Mesenchymal stem cell (in vitro differentiated cells and primary cell): ENCODE measurements around the gene SMNDC1.
"Not testable (repeated sequence)": the region's sequence is repeated elsewhere in the genome, so short reads cannot be mapped to it uniquely, and the experiment has no call there.

Experiments
- DNase-seq: peaks from one replicate; pipeline ENCODE4 v3.0.0-alpha.2; 2013
- H2AFZ ChIP-seq: one replicate; pipeline ENCODE4 v1.6.1; 2013; ENCODE audit warnings: low read depth, mild to moderate bottlenecking, control low read depth, inconsistent platforms, low read length, moderate library complexity
- H2AK5ac ChIP-seq: 2 replicates; pipeline ENCODE4 v1.6.1; 2013; ENCODE audit warnings: low read length, moderate library complexity, mild to moderate bottlenecking, inconsistent platforms; ENCODE audit not compliant: severe bottlenecking
- H2BK120ac ChIP-seq: one replicate; pipeline ENCODE4 v1.6.1; 2013; ENCODE audit warnings: low read depth, mild to moderate bottlenecking, inconsistent platforms, low read length, moderate library complexity
- H2BK12ac ChIP-seq, 2 experiments: one replicate each; pipeline ENCODE4 v1.6.1; 2013; ENCODE audit warnings: inconsistent platforms in 2 of 2, low read length in 2 of 2, mild to moderate bottlenecking in 2 of 2, moderate library complexity in 2 of 2, control low read depth in 1 of 2
- H2BK15ac ChIP-seq: one replicate; pipeline ENCODE4 v1.6.1; 2013; ENCODE audit warnings: mild to moderate bottlenecking, low read depth, inconsistent platforms; ENCODE audit not compliant: poor library complexity, severe bottlenecking
- H2BK5ac ChIP-seq: 2 replicates; pipeline ENCODE4 v1.6.1; 2013; ENCODE audit warnings: low read depth, mild to moderate bottlenecking, low read length, control low read depth, inconsistent platforms; ENCODE audit not compliant: poor library complexity, severe bottlenecking
- H3K14ac ChIP-seq, 2 experiments: one replicate each; pipeline ENCODE4 v1.6.1; 2013; ENCODE audit warnings: inconsistent platforms in 2 of 2, low read length in 2 of 2, control low read depth in 1 of 2, mild to moderate bottlenecking in 1 of 2, moderate library complexity in 1 of 2
- H3K18ac ChIP-seq, 2 experiments: one replicate each; pipeline ENCODE4 v1.6.1; 2013; ENCODE audit warnings: inconsistent platforms in 2 of 2, low read length in 2 of 2, control low read depth in 1 of 2, low read depth in 1 of 2, mild to moderate bottlenecking in 1 of 2
- H3K23ac ChIP-seq, 2 experiments: one replicate each; pipeline ENCODE4 v1.6.1; 2013; ENCODE audit warnings: inconsistent platforms in 2 of 2, low read length in 2 of 2, mild to moderate bottlenecking in 2 of 2, moderate library complexity in 2 of 2, control low read depth in 1 of 2
- H3K27ac ChIP-seq: 2 replicates; pipeline ENCODE4 v1.5.1; 2013; ENCODE audit warnings: mild to moderate bottlenecking, moderate library complexity, low read length, control low read depth, inconsistent platforms; ENCODE audit not compliant: poor library complexity, severe bottlenecking
- H3K27me3 ChIP-seq, 2 experiments: 2 replicates each; pipeline versions ENCODE4 v1.6.1 to v1.7.0; 2013; ENCODE audit warnings: low read length in 2 of 2, mild to moderate bottlenecking in 2 of 2, moderate library complexity in 2 of 2, control low read depth in 1 of 2, inconsistent platforms in 1 of 2; ENCODE audit not compliant: control insufficient read depth in 1 of 2, insufficient read depth in 1 of 2
- H3K36me3 ChIP-seq, 2 experiments: 2 replicates each; pipeline versions ENCODE4 v1.6.1 to v1.7.0; 2013; ENCODE audit warnings: low read length in 2 of 2, control low read depth in 1 of 2, inconsistent platforms in 1 of 2, low read depth in 1 of 2, mild to moderate bottlenecking in 1 of 2; ENCODE audit not compliant: insufficient read depth in 2 of 2, control insufficient read depth in 1 of 2
- H3K4ac ChIP-seq, 2 experiments: one replicate each; pipeline ENCODE4 v1.6.1; 2013; ENCODE audit warnings: inconsistent platforms in 2 of 2, low read length in 2 of 2, mild to moderate bottlenecking in 2 of 2, moderate library complexity in 2 of 2, control low read depth in 1 of 2, low read depth in 1 of 2
- H3K4me1 ChIP-seq: 2 replicates; pipeline ENCODE4 v1.6.1; 2013; ENCODE audit warnings: low read depth, low read length, control low read depth; ENCODE audit not compliant: control insufficient read depth, insufficient read depth
- H3K4me2 ChIP-seq: 2 replicates; pipeline ENCODE4 v1.6.1; 2013; ENCODE audit warnings: low read length, mild to moderate bottlenecking, inconsistent platforms; ENCODE audit not compliant: poor library complexity, severe bottlenecking
- H3K4me3 ChIP-seq, 2 experiments: 2 replicates each; pipeline versions ENCODE4 v1.5.1 to v1.7.0; 2013; ENCODE audit warnings: low read length in 2 of 2, mild to moderate bottlenecking in 2 of 2, control low read depth in 1 of 2, low read depth in 1 of 2; ENCODE audit not compliant: insufficient read depth in 1 of 2
- H3K79me1 ChIP-seq: replicated peaks from 2 replicates; pipeline ENCODE4 v1.6.1; 2013; ENCODE audit warnings: mild to moderate bottlenecking, control low read depth, low read length, inconsistent platforms; ENCODE audit not compliant: poor library complexity, severe bottlenecking
- H3K9ac ChIP-seq: 2 replicates; pipeline ENCODE4 v1.7.0; 2013; ENCODE audit warnings: mild to moderate bottlenecking, low read length, moderate library complexity
- H3K9me3 ChIP-seq: 2 replicates; pipeline ENCODE4 v1.7.0; 2013; ENCODE audit warnings: mild to moderate bottlenecking, low read length; ENCODE audit not compliant: control insufficient read depth
- H4K8ac ChIP-seq: one replicate; pipeline ENCODE4 v1.6.1; 2013; ENCODE audit warnings: inconsistent platforms, mild to moderate bottlenecking, low read length, moderate library complexity
- H4K91ac ChIP-seq: one replicate; pipeline ENCODE4 v1.6.1; 2013; ENCODE audit warnings: mild to moderate bottlenecking, low read length, inconsistent platforms
- WGBS: methylation state at CpG from one replicate; pipeline ENCODE4 v1.1.7; 2013; ENCODE audit warnings: mixed read lengths; 5-methylcytosine and 5-hydroxymethylcytosine counted together

SMNDC1 gene

DNA sequence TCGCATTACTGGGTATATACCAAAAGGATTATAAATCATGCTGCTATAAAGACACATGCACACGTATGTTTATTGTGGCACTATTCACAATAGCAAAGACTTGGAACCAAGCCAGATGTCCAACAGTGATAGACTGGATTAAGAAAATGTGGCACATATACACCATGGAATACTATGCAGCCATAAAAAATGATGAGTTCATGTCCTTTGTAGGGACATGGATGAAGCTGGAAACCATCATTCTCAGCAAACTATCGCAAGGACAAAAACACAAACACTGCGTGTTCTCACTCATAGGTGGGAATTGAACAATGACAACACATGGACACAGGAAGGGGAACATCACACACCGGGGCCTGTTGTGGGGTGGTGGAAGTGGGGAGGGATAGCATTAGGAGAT is 56.9 kb downstream of the SMNDC1 start:
- not testable (repeated sequence) for H3K4ac ChIP-seq, H2BK5ac ChIP-seq, H3K79me1 ChIP-seq, H4K8ac ChIP-seq, H3K18ac ChIP-seq, H3K4me3 ChIP-seq, H3K4me1 ChIP-seq, H2AFZ ChIP-seq, H3K23ac ChIP-seq, H2BK12ac ChIP-seq, H3K27ac ChIP-seq, H2BK120ac ChIP-seq, H3K9me3 ChIP-seq, H2AK5ac ChIP-seq, H3K4me2 ChIP-seq, H3K9ac ChIP-seq, H2BK15ac ChIP-seq, H3K27me3 ChIP-seq, DNase-seq, H3K14ac ChIP-seq, H4K91ac ChIP-seq
- WGBS: 100% methylated on average over 2 of the region's 5 CpGs
- peaks cover 0 to 11% of the 10 kb centered on the region in 2 experiments for H3K36me3 ChIP-seq

DNA sequence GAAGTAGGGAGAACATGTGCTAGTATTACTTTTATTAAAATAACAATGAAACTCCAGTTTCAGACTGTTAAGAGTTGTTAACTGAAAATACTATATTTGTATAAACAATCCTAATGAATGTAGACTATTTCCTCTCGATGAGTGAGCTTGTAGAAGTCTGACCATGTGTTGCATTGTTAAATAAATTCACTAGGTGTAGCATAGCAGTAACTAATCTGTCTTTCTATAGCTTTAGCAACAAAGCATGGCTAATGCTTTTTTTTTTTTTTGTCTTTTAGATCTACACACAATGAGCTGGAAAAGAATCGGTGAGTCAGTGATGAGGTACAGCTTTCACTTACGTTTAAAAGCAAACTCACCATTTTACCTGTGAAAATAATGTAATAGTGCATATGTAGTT is 60.2 kb downstream of the SMNDC1 start:
- H3K36me3 ChIP-seq: peaks cover 0 to 11% of the 10 kb centered on the region in 2 experiments
- no peak overlapping the region for H3K14ac ChIP-seq
- H2AFZ ChIP-seq: no peak overlapping the region
- H2BK12ac ChIP-seq: no peak overlapping the region
- no peak overlapping the region for H4K8ac ChIP-seq
- no peak overlapping the region for H3K4me2 ChIP-seq
- H2BK15ac ChIP-seq: no peak overlapping the region
- no peak overlapping the region for H2BK5ac ChIP-seq
- no peaks in the 10 kb centered on the region for H3K27me3 ChIP-seq
- H3K9ac ChIP-seq: no peak overlapping the region
- no peaks in the 10 kb centered on the region for H3K9me3 ChIP-seq
- H3K4me1 ChIP-seq: no peaks in the 10 kb centered on the region
- H3K4me3 ChIP-seq: no peak overlapping the region
- peaks cover 2% of the 10 kb centered on the region for H3K79me1 ChIP-seq
- no peak overlapping the region for H2AK5ac ChIP-seq
- no peak overlapping the region for H4K91ac ChIP-seq
- no peak overlapping the region for H2BK120ac ChIP-seq
- no peak overlapping the region for H3K18ac ChIP-seq
- no CpG with 5 or more reads among the region's 3 CpGs for WGBS
- DNase-seq: no peak
- H3K23ac ChIP-seq: no peak overlapping the region
- H3K4ac ChIP-seq: no peak overlapping the region
- H3K27ac ChIP-seq: no peak overlapping the region

DNA sequence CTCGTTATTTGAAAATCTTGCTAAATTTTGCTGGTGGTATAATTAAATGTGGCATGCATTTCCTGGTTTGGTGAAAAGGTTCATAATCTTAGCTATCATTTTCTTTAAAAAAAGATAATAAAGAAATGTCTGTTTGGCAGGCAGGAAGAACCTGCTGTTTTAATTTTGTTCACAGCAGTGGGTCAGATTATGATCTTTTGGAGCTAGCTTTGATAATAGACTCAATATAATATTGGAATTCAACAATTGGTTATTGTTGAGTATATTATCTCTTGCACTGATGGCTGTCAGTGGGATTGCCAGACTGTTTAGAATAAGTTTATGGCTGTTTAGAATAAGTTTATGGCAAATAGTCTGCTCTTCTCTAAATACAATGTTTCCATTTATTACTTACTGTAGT is 62.2 kb downstream of the SMNDC1 start:
- no peak for DNase-seq
- Histone ChIP-seq H2BK12ac (no peak overlapping the region), H3K79me1 (peaks cover 5% of the 10 kb centered on the region), H4K8ac (no peak overlapping the region), H3K4me1 (no peaks in the 10 kb centered on the region), H3K27ac (no peak overlapping the region), H3K27me3 (no peaks in the 10 kb centered on the region), H4K91ac (no peak overlapping the region), H2BK120ac (no peak overlapping the region), H3K36me3 (peaks cover 0 to 18% of the 10 kb centered on the region in 2 experiments), H3K14ac (no peak overlapping the region), H3K18ac (no peak overlapping the region), H2AK5ac (no peak overlapping the region), H3K4ac (no peak overlapping the region), H3K9me3 (no peaks in the 10 kb centered on the region), H3K4me3 (no peak overlapping the region), H3K4me2 (no peak overlapping the region), H2BK15ac (no peak overlapping the region), H2AFZ (no peak overlapping the region), H3K9ac (no peak overlapping the region), H2BK5ac (no peak overlapping the region), H3K23ac (no peak overlapping the region)
- 89% methylated on average over 1 of the region's 1 CpG for WGBS

DNA sequence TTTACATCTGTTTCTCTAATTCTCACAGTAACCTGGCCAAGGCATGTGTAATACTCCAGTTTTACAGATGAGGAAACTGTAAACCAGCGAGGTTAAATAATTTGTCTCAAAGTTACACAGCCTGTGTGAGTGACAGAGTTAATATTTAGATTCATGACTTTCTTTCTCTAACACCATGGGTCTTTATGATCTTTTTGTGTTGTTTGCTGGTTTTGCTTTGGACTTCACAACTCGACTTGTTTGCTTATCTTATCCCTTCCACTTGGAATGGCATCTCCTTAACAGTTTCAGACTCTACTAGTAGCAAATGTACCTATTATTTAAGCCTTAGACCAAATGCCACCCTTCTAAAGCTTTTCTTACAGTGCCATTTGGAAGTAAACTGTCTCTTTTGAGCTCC is 62.9 kb downstream of the SMNDC1 start:
- no peak overlapping the region for H3K9ac ChIP-seq
- no peak for DNase-seq
- H2BK15ac ChIP-seq: no peak overlapping the region
- peaks cover 6% of the 10 kb centered on the region for H3K79me1 ChIP-seq
- no peak overlapping the region for H2BK5ac ChIP-seq
- no peak overlapping the region for H3K4me3 ChIP-seq
- H3K18ac ChIP-seq: no peak overlapping the region
- 15% methylated on average over 1 of the region's 2 CpGs for WGBS
- no peak overlapping the region for H4K8ac ChIP-seq
- no peaks in the 10 kb centered on the region for H3K27me3 ChIP-seq
- H4K91ac ChIP-seq: no peak overlapping the region
- no peak overlapping the region for H3K14ac ChIP-seq
- H3K4ac ChIP-seq: no peak overlapping the region
- no peak overlapping the region for H3K27ac ChIP-seq
- no peak overlapping the region for H2AFZ ChIP-seq
- H3K4me2 ChIP-seq: no peak overlapping the region
- H3K9me3 ChIP-seq: no peaks in the 10 kb centered on the region
- H3K23ac ChIP-seq: no peak overlapping the region
- no peak overlapping the region for H2BK120ac ChIP-seq
- H3K4me1 ChIP-seq: no peaks in the 10 kb centered on the region
- H3K36me3 ChIP-seq: peaks cover 0 to 21% of the 10 kb centered on the region in 2 experiments
- no peak overlapping the region for H2BK12ac ChIP-seq
- no peak overlapping the region for H2AK5ac ChIP-seq
